Fibroblast of the conjunctiva (primary cell): ENCODE measurements around the gene CREB5.

Experiments used
- DNase-seq: peaks from one replicate; pipeline ENCODE4 v3.0.0-alpha.2; 2010; ENCODE audit warnings: low read depth

Gene CREB5

DNA sequence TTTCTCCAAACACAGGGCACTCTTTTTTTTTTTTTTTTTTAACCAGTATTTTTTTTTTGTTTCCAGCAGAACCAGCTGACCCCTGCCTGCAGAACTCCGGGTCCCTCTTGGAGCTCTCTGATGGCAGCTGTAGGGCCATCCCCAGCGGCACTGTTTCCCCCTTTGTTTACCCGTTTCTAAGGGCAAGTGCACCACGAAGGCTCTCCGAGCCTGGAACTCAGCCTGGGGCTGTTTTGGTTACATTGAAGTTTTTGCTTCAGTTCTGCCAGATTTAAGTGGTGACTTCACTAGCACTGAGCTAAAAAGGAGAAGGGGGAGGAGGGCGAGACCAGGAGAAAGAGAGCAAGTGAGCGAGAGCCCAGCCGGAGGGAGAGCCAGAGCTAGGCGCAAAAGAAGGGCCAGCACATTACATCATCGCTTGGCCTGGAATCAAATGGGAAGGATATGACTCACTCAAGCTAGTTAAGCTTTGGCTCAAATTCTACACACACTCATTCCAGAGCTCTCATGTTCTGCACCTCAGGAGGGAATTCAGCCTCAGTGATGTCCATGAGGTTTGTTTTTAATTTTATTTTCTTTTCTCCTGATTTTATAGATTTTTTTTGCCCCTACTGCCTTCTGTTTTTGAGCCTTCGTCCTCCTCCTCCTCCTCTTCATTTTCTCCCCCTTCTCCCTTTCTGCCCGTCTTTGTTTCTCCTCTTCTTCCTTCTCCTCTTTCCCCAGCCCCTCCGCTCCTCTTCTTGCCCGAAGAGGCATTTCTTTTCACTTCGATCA lies 273.5 kb downstream of the CREB5 start:
- peak; percentile 99 for DNase-seq

DNA sequence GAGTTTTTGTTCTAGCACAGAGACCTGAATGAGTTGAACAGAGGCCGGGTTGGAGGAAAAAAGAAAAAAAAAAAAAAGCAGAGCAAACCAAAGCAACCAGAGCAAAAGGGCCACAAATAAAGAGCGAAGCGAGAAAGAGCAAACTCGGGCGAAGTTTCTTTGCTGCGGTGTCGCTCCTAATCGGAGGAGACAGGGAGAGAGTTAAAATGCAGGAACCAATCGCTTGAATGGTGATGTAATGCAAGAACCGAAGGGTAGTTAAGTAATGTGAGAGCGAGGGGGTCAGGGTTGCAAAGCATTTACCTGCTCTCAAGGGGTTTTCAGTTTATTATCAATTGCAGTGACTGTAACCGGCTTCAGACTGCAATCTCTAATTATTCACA lies 274.1 kb downstream of the CREB5 start:
- peak; percentile 70 for DNase-seq

DNA sequence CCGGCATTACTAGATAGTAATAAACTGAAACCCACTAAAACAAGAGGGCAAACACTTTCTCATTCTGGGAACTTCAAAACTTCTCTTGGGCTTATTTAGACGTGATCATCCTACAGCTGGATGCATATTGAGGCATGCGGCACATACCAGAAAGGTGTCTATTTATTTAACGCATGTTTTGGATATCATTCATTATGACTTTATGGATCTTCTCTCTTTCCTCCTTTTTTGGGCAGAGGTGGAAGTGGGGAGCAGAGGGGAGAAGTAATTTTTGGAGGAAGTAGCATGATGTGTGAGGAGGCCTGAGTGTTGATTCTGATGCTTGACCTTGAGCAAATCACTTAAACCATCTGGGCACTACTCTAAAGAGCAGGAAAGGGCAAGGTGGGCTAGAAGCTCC lies 275.2 kb downstream of the CREB5 start:
- no peak for DNase-seq

GRCh38 chr7:28688174-28688573 lies 275.9 kb downstream of the CREB5 start:
- DNase-seq, result no peak

DNA sequence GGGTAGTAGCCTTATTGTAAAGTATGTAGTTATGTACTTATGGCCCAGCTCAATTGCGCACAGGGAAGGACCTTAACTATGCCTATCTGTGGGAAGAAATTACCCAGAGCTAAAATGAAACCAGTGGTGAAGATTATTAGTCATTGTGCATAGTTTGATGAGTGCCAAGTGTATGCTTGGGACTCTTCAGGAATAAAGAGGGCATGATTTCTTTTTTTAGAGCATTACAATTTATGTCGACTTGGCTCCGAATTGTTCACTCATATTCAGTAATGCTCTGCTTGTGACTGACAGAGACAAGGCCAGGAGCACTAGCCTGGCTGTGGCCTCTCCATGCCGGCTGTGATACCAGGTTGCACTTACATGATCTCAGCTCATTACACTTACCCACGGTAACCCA lies 276.3 kb downstream of the CREB5 start:
- peak; percentile 68 for DNase-seq

DNA sequence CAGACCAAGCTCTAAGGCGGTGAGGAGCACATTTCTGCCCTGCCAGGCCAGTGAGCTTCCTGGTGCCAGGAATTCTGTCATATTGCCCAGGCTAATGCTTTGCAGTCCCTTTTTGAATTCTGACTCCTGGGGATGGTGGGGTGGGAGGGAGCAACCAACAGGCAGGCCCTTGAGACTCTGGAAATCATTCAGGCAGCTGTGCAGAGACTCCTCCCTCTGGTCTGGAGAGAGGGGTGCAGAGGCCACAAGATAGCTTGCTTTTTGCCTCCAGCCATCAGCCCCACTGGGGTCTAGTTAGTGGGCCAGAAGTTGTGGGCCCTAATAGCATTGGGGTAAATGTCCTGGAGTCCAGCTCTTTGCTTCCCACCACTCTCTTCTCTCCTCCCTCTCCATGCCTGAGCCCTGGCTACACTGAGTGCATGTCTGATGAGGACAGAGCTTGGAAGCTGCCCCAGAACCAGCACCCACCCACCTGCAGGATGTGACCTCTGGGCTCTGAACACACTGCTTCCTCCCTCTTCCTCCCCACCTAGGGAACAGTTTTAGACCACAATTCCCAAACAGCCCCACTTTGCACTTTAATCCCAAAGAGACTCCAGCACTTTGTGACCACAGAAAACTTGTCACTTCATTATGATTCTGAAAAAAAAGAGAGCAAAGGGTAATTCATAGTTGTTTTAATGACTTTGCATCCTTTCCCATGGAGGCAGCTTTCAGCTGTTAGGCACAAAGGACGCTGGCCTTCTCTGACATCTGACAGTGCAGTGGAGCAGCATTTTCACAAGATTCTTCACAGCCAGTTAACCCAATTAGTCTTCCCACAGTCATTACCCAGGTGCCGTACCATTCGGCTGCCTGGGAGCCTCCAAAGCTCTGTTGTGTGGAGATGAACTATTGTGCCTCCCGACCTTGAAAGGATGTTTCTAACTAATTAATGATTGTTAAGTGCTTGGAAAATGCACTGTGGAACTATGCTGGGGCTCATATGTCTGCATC lies 283.3 kb downstream of the CREB5 start:
- DNase-seq, result no peak

GRCh38 chr7:28697913-28698563 lies 285.7 kb downstream of the CREB5 start:
- DNase-seq, result no peak

- no peak for DNase-seq
Measured at GRCh38 chr7:28698840-28699239, 286.5 kb downstream of the CREB5 start.

DNA sequence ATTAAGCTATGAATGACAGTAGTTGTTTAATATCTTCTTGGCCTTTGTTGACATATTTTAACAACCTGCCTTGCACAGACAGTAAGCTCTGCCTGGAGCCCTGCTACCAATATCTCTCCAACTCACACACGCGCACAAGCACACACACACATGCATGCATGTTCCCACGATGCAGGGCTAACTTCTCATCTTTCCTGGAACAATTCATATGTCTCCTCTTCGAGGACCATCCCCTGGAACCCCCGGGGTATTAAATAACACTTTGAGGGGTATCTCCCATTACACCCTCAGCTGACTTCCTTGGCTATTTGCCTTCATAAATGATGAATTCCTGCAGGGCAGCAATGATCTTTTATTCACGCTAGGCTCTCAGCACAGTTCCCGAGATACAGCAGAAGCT lies 287.8 kb downstream of the CREB5 start:
- no peak for DNase-seq

GRCh38 chr7:28700790-28701203 lies 288.5 kb downstream of the CREB5 start:
- DNase-seq, result no peak

- DNase-seq, result no peak
Measured at GRCh38 chr7:28701731-28702130, 289.4 kb downstream of the CREB5 start.

- DNase-seq, result no peak
Measured at GRCh38 chr7:28702171-28702570, 289.9 kb downstream of the CREB5 start.

DNA sequence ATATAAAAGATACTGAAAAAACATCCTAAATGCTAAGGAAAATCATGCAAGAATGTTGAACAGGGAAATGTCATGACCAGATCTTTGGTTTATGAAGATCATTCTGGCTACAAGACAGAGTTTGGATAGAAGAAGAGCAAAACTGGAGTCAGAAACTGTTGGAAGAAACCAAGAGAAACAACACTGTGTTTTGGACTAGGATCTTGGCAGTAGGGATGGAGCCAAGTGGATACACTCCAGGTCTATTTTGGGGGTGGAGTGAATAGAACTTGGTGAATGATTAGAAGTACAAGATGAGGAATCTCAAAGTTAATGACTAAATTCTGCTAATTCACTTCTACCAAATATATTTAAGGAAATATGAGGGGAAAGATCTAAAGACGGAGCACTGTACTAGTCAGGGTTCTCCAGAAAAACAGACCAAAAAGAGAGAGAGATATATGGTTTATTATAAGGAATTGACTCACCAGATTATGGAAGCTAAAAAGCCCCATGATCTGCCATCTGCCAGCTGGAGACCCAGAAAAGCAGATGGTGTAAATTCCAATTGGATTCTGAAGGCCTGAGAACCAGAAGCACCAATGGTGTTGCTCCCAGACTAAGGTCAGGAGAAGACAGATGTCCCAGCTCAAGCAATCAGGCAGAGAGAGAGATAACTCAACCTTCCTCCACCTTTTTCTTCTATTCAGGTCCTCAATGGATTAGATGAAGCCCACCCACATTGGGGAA lies 290.9 kb downstream of the CREB5 start:
- no peak for DNase-seq

GRCh38 chr7:28704706-28705105 lies 292.4 kb downstream of the CREB5 start:
- no peak for DNase-seq

DNA sequence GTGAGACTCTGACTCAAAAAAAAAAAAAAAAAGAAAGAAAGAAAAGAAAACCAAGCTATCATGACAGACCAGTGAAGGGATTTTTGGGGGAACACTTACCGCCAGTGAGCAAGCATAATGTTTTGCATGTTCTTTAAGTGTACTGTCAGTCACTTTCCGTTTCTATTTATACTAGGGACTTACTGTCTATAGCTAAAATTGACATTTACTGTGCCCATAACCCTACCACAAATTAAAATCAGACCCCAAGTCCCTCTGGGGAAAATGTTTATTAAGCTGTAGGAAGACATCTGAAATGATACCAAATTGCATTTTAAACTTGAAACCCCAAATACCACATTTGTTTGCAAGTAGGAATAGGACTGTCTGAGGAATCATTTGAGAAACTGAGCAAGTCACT lies 293.0 kb downstream of the CREB5 start:
- no peak for DNase-seq

DNA sequence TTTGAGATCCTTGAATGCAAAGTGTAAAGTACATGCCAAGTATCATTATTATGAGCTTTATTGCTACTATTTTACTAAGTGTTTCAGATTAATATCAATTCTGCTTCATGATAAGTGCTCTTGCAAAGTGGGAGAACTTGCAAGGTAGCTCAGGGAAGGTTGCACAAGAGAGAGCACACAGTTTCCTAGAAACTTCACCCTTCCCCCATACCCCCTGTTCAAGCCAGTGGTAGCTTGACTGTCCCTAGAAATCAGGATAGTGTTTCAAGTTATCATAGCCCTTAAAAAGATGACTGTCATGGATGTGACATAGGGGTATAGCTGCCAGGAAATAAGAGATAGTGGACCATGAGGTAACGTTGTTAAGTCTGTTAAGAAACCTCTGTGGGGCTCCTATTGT lies 294.3 kb downstream of the CREB5 start:
- DNase-seq, result no peak

- no peak for DNase-seq
Measured at GRCh38 chr7:28707291-28707690, 295.0 kb downstream of the CREB5 start.

- DNase-seq, result peak; percentile 42
Measured at GRCh38 chr7:28708033-28708951, 296.0 kb downstream of the CREB5 start.

GRCh38 chr7:28709748-28710147 lies 297.4 kb downstream of the CREB5 start:
- DNase-seq, result no peak

DNA sequence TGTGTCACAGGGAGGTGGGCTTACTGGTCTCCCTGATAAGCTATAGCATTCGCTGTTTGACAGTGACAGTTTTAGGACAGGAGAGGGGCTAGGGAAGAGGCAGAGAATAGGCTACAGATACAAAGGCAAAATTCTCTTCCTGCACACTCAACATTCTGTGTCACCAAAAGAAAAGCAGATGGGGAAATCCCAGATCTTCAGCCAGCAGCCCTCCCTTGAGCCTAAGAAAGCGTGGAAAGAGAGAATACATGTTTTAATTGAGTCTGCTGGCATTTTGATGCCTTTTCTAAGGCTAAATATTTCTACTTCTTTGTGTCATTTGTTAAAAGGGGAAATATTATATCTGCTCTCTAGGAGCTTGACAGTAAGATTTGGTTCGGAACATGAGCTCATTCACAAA lies 298.8 kb downstream of the CREB5 start:
- no peak for DNase-seq
